ENCODE results near the gene SH3RF1.

- TF ChIP-seq POLR2A (IDR thresholded peaks at IDR 0.05; ENCODE audit: extremely low read depth, insufficient read length) (no peak), CTCF (IDR thresholded peaks at IDR 0.05; ENCODE audit: low read depth, low read length) (no peak), MAX (IDR thresholded peaks at IDR 0.05; ENCODE audit: low read depth, low read length) (no peak)
Observed at GRCh38 chr4:169050284-169050683, 220.5 kb downstream of the SH3RF1 start.

All from NB4 (cell line).